GM13977 (cell line): ENCODE results near the gene KIAA0040.
A peak's percentile ranks its signal among the peaks of the same experiment; 100 is the strongest.

Experiments
- DNase-seq: peaks from one replicate; pipeline ENCODE4 v3.0.0; 2012; ENCODE audit warnings: low spot score
- CTCF ChIP-seq: IDR thresholded peaks from 2 replicates; pipeline ENCODE4 v1.5.1; 2012; ENCODE audit warnings: mild to moderate bottlenecking, control low read depth; ENCODE audit not compliant: insufficient read depth; ENCODE audit errors: extremely low read depth, missing control alignments
- in situ Hi-C: fragments of 300-500 bp; cut with MboI; formaldehyde crosslinking; loops from one replicate; pipeline ENCODE4 v1.12.0; 2022; ENCODE audit warnings: low sequenced_read_pairs, low pct_unique_long_range_greater_than_20kb, mixed read lengths, inconsistent platforms; ENCODE audit not compliant: unreplicated experiment

The KIAA0040 gene

GRCh38 chr1:175192630-175193526 lies at the start of gene KIAA0040:
Gene KIAA0040, minus strand, starts transcription at chr1:175192776. Its CDS starts 31,763 bp downstream, at chr1:175161013.
- peak; percentile 71 for DNase-seq
- TF ChIP-seq CTCF = peak; percentile 27
- in situ Hi-C loops = no loop called here

- in situ Hi-C loops = no loop called here
- DNase-seq = peak; percentile 28
- TF ChIP-seq CTCF = no peak
Measured at GRCh38 chr1:175237389-175237788, 44.8 kb upstream of the KIAA0040 start.

GRCh38 chr1:175234639-175235038 lies 42.1 kb upstream of the KIAA0040 start:
- in situ Hi-C loops = no loop called here
- TF ChIP-seq CTCF = no peak
- no peak for DNase-seq

GRCh38 chr1:175232335-175232734 lies 39.8 kb upstream of the KIAA0040 start:
- no peak for DNase-seq
- in situ Hi-C loops = no loop called here
- no peak for TF ChIP-seq CTCF

GRCh38 chr1:175225805-175226129 lies 33.2 kb upstream of the KIAA0040 start:
- in situ Hi-C loops = no loop called here
- DNase-seq = no peak
- TF ChIP-seq CTCF = no peak

- DNase-seq = no peak
- TF ChIP-seq CTCF = no peak
- in situ Hi-C loops = no loop called here
Measured at GRCh38 chr1:175222296-175222938, 29.8 kb upstream of the KIAA0040 start.
